ENCODE data around the gene FBXL16.

FBXL16 gene

DNA sequence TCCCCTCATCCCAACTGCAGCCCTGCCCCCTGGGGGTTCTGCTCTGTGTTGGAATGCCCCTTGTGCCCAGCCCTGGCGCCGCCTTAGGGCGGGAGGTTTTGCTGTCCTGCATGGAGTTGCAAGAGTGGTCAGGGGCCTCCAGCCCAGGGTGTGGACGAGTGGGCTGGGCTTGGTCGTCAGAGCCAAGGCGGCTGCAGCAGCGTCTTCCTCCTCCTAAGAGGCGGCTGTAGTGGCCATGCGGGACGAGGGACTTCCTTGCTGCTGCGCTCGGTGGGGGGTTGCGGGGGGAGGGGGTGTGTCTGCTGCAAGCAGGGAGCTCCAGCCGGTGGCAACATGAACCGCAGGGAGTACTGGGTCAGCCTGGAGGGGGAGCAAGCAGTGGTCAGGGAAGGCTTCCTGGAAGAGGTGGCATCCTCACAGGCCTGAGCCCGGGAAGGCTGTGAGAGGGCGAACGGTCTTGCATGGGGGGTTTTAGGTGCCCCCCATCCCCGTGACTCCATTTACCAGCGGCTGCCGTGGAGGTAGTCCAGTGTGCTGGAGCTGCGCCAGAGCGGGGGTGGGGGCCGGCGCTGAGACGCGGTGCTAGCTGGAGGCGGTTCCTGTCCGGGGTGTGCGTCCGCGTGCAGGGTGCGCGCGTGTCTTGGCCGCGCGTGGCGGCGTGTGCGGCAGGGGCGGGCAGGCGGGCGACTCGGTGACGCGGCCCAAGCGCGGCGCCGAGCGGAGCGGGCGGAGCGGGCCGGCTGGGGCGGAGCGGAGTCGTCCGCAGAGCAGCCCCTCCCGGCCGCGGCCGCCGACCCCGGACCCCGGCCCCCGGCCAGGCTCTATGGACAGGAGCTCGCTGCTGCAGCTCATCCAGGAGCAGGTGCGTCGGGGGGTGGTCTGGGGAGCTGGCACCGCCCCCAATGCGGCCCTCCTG is 30.4 kb downstream of the FBXL16 start, which contains the start of gene RHBDL1:
TSS of gene RHBDL1 (plus strand) at position 704 of the 916 bp plus-strand sequence. CDS start at position 824, 120 bp downstream.
- Histone ChIP-seq H3K27me3 (ENCODE audit: insufficient read depth, low read length) (no peaks in the 10 kb centered on the region), H3K4me3 (ENCODE audit: low read length) (no peak within 1 kb of the TSS), H3K36me3 (ENCODE audit: insufficient read depth, low read length) (peaks cover 42% of the 10 kb centered on the region), H3K9me3 (ENCODE audit: low read length) (no peaks in the 10 kb centered on the region), H3K4me1 (ENCODE audit: insufficient read depth, low read length) (no peaks in the 10 kb centered on the region), H2AFZ (ENCODE audit: low read depth, low read length) (no peak within 1 kb of the TSS)

DNA sequence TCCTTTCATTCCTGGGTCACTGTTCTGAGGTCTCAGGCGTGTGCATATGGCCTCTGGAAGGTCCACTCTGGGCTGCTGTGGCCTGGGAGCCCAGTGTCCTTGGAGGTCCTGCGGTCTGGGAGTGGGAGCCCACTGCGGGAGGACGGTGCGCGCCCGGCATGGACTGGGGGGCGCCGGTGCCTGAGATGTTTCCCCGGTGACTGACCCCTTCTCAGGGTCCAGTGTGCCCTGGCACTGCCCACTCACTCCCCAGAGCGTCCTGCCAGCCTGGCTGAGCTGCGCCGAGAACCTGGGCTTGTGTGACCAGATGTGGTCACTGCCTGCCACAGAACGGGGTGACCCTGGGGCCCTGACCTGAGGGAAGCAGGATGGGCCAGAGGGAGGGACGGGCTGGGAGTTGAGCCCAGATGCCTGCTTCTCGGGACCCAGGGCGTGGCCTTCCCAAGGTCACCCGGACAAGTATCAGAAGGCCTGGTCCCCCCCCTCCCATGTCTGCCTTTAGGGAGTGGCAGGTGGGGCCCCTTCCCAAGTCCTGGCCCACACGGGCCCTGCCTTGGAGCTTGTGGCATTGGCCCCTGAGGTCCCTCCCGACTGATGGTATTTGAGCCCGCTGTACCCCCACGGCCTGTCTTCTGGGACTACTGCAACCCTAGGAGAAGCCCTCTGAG is 31.3 kb downstream of the FBXL16 start:
- no peaks in the 10 kb centered on the region for H3K4me1 ChIP-seq (ENCODE audit: insufficient read depth, low read length)
- no peak overlapping the region for H2AFZ ChIP-seq (ENCODE audit: low read depth, low read length)
- H3K9me3 ChIP-seq (ENCODE audit: low read length): no peaks in the 10 kb centered on the region
- no peak overlapping the region for H3K4me3 ChIP-seq (ENCODE audit: low read length)
- no peaks in the 10 kb centered on the region for H3K27me3 ChIP-seq (ENCODE audit: insufficient read depth, low read length)
- H3K36me3 ChIP-seq (ENCODE audit: insufficient read depth, low read length): peaks cover 50% of the 10 kb centered on the region

DNA sequence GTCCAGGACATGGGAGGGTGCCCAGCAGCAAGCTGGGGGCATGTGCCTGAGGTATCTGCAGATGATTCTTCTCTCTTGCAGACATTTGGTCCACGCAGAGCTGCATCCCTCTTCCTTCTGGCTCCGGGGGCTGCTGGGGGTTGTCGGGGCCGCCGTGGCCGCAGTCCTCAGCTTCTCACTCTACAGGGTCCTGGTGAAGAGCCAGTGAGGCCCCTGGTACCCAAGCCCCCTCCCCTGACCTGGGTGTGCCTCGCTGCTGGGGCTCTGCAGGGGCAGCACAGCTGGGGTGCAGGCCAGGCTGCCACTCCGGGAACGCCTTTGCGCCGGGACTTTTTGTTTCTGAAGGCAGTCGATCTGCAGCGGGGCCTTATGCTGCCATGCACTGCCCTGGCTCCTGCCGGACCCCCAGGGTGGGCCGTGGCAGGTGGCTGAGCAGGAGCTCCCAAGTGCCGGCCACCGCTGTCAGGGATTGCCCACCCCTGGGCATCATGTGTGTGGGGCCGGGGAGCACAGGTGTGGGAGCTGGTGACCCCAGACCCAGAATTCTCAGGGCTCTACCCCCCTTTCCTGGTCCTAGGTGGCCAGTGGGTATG is 32.1 kb downstream of the FBXL16 start:
- no peak overlapping the region for H3K4me3 ChIP-seq (ENCODE audit: low read length)
- H3K36me3 ChIP-seq (ENCODE audit: insufficient read depth, low read length): peaks cover 52% of the 10 kb centered on the region
- H3K9me3 ChIP-seq (ENCODE audit: low read length): no peaks in the 10 kb centered on the region
- H2AFZ ChIP-seq (ENCODE audit: low read depth, low read length): no peak overlapping the region
- no peaks in the 10 kb centered on the region for H3K27me3 ChIP-seq (ENCODE audit: insufficient read depth, low read length)
- H3K4me1 ChIP-seq (ENCODE audit: insufficient read depth, low read length): peaks cover 8% of the 10 kb centered on the region

DNA sequence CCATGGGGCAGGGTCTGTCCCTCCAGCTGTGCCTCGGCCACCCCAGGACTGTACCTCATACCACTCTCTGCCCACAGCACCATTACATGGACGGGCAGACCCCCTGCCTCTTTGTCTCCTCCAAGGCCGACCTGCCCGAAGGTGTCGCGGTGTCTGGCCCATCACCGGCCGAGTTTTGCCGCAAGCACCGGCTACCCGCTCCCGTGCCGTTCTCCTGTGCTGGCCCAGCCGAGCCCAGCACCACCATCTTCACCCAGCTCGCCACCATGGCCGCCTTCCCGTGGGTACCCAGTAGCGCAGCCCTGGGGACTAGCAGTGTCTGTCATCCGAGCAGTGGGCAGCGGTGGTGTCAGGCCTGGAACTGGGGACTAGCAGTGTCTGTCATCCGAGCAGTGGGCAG is 32.8 kb downstream of the FBXL16 start:
- H2AFZ ChIP-seq (ENCODE audit: low read depth, low read length): no peak overlapping the region
- peaks cover 52% of the 10 kb centered on the region for H3K36me3 ChIP-seq (ENCODE audit: insufficient read depth, low read length)
- H3K4me3 ChIP-seq (ENCODE audit: low read length): no peak overlapping the region
- peaks cover 8% of the 10 kb centered on the region for H3K4me1 ChIP-seq (ENCODE audit: insufficient read depth, low read length)
- no peaks in the 10 kb centered on the region for H3K9me3 ChIP-seq (ENCODE audit: low read length)
- no peaks in the 10 kb centered on the region for H3K27me3 ChIP-seq (ENCODE audit: insufficient read depth, low read length)

DNA sequence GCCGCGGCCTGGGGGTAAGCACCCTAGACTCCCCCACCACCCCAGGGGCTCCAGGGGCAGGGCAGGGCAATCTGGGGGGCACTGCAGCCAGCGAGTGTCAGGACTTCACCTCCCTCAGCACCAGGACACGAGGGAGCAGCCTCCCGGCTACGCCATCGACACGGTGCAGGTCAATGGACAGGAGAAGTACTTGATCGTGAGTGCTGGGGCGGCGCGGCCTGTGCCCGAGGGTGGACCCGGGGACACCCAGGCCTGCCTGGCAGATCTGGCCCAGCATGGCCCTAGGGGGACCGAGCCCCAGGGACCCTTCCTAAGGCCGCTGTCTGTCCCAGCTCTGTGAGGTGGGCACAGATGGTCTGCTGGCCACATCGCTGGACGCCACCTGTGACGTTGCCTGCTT is 33.2 kb downstream of the FBXL16 start:
- H3K36me3 ChIP-seq (ENCODE audit: insufficient read depth, low read length): peaks cover 52% of the 10 kb centered on the region
- peaks cover 10% of the 10 kb centered on the region for H3K4me1 ChIP-seq (ENCODE audit: insufficient read depth, low read length)

DNA sequence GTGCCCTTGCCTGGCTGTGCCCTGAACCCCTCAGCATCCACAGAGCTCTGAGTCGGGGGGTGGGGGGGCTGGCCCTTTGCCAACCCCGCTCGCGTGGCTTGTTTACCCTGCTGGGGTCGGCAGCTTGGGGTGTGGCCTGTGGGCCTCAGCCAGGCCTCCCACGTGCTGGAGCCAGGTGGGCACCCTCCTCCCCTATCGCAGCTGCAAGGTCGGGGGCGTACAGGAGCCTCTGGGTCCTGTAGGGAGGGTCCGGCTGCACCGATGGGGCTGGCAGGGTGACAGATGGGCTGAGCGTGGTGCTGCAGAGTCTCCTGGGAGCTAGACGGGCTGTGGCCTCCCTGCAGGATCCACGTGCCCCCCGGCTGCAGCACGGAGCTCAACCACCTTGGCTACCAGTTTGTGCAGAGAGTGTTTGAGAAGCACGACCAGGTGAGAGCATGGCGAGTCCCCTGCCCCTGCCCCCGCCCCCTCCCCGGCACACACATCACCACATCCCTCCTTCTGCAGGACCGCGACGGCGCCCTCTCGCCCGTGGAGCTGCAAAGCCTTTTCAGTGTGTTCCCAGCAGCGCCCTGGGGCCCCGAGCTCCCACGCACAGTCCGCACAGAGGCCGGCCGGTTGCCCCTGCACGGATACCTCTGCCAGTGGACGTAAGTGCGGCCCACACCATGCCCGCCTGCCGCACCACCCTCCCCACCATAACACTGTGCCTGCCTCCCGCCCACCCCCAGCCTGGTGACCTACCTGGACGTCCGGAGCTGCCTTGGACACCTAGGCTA is 34.1 kb downstream of the FBXL16 start:
- no peak overlapping the region for H3K4me3 ChIP-seq (ENCODE audit: low read length)
- no peak overlapping the region for H2AFZ ChIP-seq (ENCODE audit: low read depth, low read length)
- H3K4me1 ChIP-seq (ENCODE audit: insufficient read depth, low read length): peaks cover 11% of the 10 kb centered on the region
- no peaks in the 10 kb centered on the region for H3K27me3 ChIP-seq (ENCODE audit: insufficient read depth, low read length)
- H3K36me3 ChIP-seq (ENCODE audit: insufficient read depth, low read length): peaks cover 52% of the 10 kb centered on the region
- H3K9me3 ChIP-seq (ENCODE audit: low read length): no peaks in the 10 kb centered on the region

More for the DNA sequence above, 33.2 kb downstream of the FBXL16 start:
- no peak overlapping the region for H2AFZ ChIP-seq (ENCODE audit: low read depth, low read length)
- no peak overlapping the region for H3K4me3 ChIP-seq (ENCODE audit: low read length)
- no peaks in the 10 kb centered on the region for H3K9me3 ChIP-seq (ENCODE audit: low read length)
- no peaks in the 10 kb centered on the region for H3K27me3 ChIP-seq (ENCODE audit: insufficient read depth, low read length)

DNA sequence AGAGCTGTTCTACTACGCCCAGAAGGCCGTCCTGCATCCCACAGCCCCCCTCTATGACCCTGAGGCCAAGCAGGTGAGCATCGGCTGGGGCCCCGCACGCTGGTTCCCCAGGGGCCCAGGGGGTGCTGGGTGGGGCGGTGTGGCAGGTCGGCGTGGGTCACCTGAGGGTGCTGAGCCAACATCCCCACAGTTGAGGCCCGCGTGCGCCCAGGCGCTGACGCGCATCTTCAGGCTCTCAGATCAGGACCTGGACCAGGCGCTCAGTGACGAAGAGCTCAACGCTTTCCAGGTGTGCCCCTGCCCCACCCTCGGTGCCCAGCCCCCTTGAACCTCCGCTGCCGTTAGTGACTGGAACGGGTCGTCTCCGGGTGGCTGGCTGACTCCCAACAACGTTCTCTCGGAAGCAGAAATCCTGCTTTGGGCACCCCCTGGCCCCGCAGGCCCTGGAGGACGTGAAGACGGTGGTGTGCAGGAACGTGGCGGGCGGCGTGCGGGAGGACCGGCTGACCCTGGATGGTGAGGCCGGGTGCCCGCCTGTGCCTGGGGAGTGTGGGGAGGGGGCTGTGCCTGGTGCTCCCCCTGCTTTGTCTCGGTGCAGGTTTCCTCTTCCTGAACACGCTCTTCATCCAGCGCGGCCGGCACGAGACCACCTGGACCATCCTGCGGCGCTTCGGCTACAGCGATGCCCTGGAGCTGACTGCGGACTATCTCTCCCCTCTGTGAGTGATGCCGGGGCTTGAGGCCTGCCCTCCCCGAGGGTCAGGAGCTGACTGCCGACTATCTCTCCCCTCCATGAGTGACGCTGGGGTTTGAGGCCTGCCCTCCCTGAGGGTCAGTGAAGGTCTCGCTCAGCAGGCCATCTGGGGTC is 34.9 kb downstream of the FBXL16 start:
- no peak overlapping the region for H3K4me3 ChIP-seq (ENCODE audit: low read length)
- H3K4me1 ChIP-seq (ENCODE audit: insufficient read depth, low read length): peaks cover 11% of the 10 kb centered on the region
- H3K36me3 ChIP-seq (ENCODE audit: insufficient read depth, low read length): peaks cover 52% of the 10 kb centered on the region
- no peak overlapping the region for H2AFZ ChIP-seq (ENCODE audit: low read depth, low read length)
- no peaks in the 10 kb centered on the region for H3K9me3 ChIP-seq (ENCODE audit: low read length)
- no peaks in the 10 kb centered on the region for H3K27me3 ChIP-seq (ENCODE audit: insufficient read depth, low read length)

DNA sequence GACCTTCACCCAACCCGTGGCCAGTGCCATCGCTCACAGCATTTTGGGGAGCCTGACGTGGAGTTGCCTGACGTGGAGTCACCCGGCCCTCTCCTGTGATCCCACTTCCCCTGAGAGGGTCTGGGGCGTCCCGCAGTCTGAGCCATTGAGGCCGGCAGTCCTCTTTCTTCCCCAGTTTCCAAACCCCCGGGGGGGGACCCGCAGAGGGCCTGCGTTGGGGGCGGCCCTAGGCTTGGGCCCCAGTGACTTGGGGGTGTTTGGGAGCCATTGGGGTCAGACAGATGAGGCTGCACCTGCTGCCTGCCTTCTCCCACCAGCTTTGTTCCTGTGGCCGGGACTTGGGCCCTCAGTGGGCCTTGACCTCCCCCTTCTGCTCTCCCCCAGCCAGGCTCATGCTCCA is 35.9 kb downstream of the FBXL16 start:
- H3K27me3 ChIP-seq (ENCODE audit: insufficient read depth, low read length): no peaks in the 10 kb centered on the region
- H2AFZ ChIP-seq (ENCODE audit: low read depth, low read length): no peak overlapping the region
- no peaks in the 10 kb centered on the region for H3K9me3 ChIP-seq (ENCODE audit: low read length)
- H3K36me3 ChIP-seq (ENCODE audit: insufficient read depth, low read length): peaks cover 52% of the 10 kb centered on the region
- no peak overlapping the region for H3K4me3 ChIP-seq (ENCODE audit: low read length)
- peaks cover 11% of the 10 kb centered on the region for H3K4me1 ChIP-seq (ENCODE audit: insufficient read depth, low read length)

DNA sequence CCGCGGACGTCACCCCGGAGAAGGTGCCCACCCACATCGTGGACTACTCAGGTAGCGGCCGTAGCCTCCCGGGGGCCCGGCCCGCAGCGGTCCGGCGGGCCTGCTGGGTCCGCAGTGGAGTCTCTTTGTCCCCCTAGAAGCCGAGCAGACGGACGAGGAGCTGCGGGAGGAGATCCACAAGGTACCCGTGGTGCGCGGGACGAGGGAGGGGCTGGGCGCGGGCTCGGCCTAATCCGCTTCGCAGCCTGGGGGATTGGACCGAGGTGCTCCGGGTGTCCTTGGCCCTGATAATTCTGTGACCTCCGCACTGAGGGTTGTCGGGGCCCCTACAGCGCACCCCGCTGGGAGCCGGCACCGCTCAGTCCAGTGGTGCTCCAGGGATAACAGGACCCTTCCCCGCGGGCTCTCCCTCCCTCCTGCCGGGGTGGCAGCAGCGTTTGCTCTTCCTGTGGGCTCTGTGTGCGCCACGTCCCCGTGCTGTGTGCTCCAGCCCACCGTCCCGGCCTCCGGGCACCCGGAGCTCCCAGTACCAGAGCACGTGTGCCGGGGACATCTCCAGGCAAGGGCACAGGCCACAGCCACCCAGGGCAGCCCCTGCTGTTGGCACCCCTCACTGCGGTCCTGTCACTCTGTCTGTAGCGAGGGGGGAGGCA is 37.0 kb downstream of the FBXL16 start:
- Histone ChIP-seq H3K4me1 (ENCODE audit: insufficient read depth, low read length) (peaks cover 11% of the 10 kb centered on the region), H3K4me3 (ENCODE audit: low read length) (peak overlapping the region; percentile 92), H2AFZ (ENCODE audit: low read depth, low read length) (no peak overlapping the region), H3K9me3 (ENCODE audit: low read length) (no peaks in the 10 kb centered on the region), H3K27me3 (ENCODE audit: insufficient read depth, low read length) (no peaks in the 10 kb centered on the region), H3K36me3 (ENCODE audit: insufficient read depth, low read length) (peaks cover 44% of the 10 kb centered on the region)

DNA sequence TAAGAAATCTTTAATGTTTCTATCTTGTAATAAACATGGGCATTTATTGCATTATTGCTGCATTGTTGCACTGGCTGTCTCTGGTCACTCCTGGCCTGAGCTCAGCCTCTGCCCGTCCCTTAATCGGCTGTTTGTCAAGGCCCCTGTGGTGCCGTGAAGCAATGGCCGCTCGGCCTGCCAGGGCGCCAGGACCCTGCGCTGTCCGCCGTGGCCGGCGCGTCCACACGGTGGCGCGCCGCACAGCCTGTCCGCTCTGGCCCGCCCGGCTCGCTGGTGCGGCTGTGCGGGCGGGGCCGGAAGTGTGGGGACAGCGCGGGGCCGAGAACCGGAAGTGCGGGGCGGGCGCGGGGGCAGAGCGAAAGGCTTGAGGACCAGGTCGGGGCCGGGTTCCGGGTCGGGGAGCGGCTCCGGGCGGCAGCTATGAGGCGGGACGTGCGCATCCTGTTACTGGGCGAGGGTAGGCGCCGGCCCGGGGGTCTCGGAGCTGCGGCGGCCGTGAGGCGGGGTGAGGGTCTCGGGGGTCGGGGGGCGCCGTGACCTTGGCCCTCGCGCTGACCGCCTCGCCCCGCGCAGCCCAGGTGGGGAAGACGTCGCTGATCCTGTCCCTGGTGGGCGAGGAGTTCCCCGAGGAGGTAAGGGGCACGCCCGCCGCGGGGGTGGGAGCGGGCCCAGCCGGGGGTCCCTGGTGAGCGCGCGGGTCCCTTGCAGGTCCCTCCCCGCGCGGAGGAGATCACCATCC is 37.7 kb downstream of the FBXL16 start, which contains the start of gene RHOT2:
TSS of gene RHOT2 (plus strand) at position 353 of the 739 bp plus-strand sequence. CDS start at position 421, 68 bp downstream.
- H3K36me3 ChIP-seq (ENCODE audit: insufficient read depth, low read length): peaks cover 38% of the 10 kb centered on the region
- H2AFZ ChIP-seq (ENCODE audit: low read depth, low read length): peak within 1 kb of the TSS; percentile 31
- no peaks in the 10 kb centered on the region for H3K27me3 ChIP-seq (ENCODE audit: insufficient read depth, low read length)
- peaks cover 11% of the 10 kb centered on the region for H3K4me1 ChIP-seq (ENCODE audit: insufficient read depth, low read length)
- peak within 1 kb of the TSS; percentile 92 for H3K4me3 ChIP-seq (ENCODE audit: low read length)
- H3K9me3 ChIP-seq (ENCODE audit: low read length): no peaks in the 10 kb centered on the region

DNA sequence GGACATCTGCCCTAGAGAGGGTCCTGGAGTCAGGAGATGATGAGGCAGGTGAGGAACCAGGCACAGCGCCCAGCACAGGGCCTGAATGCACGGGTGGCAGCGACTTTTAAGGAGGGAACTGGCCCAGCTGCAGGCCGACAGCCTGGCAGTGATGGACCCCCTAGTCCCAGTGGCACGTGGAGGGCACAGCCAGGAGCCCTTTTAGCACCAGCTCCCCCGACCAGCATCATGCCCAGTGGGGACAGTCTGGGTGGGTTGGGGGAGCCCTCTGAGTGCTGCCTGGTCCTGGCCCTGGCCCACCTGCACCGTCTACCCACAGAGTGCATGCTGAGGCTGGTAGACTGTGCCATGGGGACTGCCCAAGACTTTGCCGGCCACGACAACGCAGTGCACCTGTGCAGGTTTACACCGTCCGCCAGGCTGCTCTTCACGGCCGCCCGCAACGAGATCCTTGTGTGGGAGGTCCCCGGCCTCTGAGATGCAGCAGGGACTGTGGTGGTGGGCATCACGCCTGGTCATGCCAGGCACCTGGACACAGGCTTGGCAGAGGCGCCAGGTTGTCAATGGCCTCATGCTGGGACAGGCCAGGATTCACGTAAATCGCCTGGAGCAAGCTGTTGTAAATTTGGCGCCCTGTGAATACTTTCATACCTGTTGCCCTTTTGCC is 38.4 kb downstream of the FBXL16 start:
- Histone ChIP-seq H3K27me3 (ENCODE audit: insufficient read depth, low read length) (no peaks in the 10 kb centered on the region), H3K4me3 (ENCODE audit: low read length) (no peak overlapping the region), H3K36me3 (ENCODE audit: insufficient read depth, low read length) (peaks cover 31% of the 10 kb centered on the region), H3K9me3 (ENCODE audit: low read length) (no peaks in the 10 kb centered on the region), H2AFZ (ENCODE audit: low read depth, low read length) (peak overlapping the region; percentile 31), H3K4me1 (ENCODE audit: insufficient read depth, low read length) (peaks cover 11% of the 10 kb centered on the region)
